CD4-positive, alpha-beta T cell treated with Interferon alpha-2 for 1 hour (primary cell): ENCODE measurements around the gene MED16.
"Not testable (repeated sequence)": the region's sequence is repeated elsewhere in the genome, so short reads cannot be mapped to it uniquely, and the experiment has no call there.

Source experiments
- DNase-seq, 2 donors: peaks; one replicate each; pipeline ENCODE4 v3.0.0-alpha.2; 2020 to 2022

The MED16 gene

DNA sequence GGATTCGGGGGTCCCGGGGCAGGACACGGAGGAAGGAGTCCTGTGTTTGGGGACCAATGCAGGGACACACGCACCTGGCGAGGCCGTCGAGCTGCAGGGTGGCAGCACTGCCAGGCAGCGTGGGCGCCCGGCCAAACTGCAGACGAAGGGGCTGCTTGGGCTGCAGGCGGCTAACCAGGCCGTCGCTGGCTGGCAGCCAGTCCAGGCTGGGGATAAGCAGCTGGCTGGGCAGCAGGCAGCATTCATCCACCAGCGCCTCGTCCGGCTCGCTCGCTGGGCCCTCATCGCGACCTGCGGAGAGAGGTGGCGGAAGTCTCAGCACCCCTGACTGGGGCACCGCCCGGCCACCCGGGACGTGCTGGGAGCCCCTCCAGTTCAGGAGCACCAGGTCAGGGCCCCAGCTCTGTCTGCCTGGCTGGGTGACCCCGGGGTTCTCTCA is 22.0 kb downstream of the MED16 start:
- no peak for DNase-seq

DNA sequence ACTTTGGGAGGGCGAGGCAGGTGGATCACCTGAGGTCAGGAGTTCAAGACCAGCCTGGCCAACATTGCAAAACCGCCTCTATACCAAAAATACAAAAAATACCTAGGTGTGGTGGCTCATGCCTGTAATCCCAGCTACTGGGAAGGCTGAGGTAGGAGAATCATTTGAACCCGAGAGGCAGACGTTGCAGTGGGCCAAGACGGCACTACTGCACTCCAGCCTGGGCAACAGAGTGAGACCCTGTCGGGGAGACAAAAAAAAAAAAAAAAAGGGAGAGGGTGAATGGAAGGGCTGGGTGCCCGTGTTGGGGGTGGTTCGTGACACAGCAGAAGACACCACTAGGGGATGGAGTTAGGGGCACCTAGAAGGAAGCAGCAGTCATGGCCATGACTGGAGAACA is 22.7 kb downstream of the MED16 start:
- no peak for DNase-seq

DNA sequence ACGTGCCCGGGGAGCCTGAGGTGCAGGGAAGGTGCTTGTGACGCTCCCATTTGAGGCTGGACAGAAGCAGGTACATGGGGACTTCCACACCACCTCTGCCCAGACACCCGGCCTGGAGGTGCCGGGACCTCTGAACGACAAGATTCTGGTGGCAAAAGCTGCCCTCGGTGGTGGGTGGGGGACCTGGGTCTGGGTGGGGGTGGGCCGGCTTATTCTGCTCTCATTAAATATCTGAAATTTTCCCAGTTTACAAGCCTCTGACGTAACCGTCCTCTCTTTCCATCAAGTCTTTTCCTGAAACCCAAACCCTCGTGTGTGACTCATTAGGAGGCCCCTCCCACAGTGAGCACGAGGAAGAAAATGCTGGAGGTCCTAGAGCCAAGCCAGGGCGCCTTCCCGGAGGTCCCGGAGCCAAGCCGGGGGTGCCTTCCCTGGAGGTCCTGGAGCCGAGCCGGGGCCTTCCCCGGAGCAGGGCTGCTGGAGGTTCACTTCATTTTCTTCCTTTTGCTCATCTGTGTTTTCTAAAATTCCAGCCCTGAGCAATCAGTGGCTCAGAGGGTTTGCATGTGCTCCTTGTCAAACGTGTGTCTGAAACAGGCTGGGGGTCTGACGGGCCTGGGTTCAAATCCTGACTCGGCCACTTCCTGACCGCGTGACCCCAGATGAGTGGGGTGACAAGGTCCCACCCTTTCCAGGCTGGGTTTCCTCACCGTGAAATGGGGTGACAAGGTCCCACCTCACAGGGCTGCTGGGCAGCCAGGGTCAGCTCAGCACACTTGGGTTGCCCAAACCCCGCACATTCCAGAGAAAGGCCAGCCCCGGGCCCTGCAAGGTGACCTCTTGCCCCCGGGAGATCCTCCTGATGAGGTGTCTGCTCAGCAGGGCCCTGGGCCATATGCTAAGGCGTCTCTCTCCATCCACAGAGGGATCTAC is 23.5 kb downstream of the MED16 start:
- DNase-seq, result no peak

DNA sequence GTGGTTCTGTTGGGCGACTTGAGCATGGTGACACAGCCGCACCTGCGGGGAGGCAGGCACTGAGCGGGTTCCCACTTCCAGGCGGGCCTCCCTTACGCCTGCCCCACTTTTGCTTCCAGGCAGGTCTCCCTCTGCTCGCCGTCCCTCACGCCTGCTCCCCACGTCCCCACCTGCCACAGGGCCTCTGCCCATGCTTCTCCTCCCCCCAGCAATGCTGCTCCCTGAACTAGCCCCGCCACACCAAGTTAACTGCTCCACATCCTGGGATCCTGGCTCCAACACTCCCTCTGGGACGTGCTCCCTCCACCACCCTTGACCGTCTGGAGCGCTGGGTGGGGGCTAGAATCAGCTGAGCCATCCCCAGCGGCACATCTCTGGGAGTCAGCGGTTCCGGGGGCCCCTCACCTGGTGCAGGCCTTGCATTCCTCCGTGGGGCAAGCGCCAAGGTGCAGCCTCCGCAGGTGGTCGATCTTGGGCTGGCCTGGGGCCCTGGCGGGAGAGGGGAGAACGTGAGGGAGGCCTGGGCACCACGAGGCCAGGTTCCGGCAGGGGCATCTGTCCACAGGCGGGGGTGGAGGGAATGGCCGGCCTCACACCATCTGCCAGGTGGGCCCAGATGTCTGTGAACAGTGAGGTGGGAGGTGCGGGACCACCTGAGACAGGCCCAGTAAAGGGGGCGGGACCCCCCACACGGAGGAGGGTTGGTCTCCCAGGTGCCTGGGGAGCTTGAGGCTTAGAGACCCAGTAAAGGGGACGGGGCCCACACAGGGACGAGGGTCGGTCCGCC is 24.3 kb downstream of the MED16 start:
- DNase-seq, result no peak

DNA sequence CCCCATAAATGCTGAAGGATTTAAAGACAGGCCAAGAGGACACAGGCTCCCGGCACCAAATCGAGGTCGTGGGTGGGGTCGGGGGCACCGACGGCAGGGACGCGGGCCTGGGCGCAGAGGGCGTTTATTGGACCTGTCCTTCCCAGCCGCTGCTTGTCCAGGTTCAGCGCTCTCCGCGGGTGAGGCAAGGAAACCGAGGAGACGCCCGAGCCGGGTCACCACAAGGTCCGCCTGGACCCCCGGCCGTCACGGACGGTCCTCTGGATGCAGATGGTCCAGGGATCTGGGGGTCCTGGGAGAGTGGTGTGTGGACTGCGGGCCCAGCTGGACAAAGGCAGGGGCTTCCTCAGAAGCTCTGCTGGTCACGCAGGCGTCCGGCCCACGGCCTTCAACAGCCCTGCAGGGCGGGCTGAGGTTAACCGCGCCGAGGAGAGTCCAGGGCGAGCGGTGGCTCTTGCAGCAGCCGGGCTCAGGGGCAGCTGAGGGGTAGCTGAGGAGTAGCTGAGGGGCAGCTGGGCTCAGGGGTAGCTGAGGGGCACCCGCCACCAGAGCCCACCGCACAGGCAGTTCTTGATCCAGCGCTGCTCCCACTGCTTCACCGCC is 25.0 kb downstream of the MED16 start:
- DNase-seq, result no peak

DNA sequence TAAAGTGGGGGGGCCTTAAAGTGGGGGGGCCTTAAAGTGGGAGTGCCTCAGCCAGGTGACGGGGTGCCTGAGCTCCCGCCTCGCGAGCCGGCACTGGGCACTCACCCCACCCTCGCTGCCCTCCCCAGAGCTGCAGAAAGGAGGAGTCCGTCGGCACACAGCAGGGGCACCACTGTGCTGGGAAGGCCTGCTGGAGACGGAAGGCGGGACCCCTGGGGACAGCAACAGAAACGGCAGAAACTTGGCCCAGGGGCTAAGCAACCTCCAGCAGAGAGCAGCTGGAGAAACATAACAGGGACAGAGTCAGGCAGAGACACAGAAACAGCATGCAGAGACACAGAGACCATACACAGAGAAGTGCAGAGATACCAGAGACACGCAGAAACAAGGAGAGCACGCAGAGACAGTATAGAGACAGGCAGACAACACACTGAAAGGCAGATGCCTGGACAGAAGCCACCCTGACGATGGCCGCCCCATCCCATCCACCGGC is 25.6 kb downstream of the MED16 start:
- DNase-seq, result no peak

DNA sequence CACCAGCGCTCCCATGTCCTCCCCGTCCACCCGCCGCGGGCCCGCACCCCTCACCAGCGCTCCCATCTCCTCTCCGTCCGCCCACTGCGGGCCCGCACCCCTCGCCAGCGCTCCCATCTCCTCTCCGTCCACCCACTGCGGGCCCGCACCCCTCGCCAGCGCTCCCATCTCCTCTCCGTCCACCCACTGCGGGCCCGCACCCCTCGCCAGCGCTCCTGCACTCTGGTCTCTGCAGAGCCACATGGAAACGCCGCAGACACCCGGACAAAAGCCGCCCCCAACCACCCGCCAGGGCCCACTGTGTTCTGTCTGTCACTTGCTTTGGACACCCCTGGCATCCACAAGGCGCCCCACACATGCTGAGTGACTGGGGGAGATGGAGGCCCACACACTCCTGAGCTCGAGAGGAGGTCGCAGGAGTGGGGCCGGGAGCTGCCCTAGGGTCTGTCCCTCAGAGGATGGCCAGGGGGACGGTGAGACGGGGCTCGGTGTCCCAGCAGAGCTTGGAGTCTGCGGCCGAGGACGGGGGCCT is 26.2 kb downstream of the MED16 start:
- DNase-seq, result no peak

DNA sequence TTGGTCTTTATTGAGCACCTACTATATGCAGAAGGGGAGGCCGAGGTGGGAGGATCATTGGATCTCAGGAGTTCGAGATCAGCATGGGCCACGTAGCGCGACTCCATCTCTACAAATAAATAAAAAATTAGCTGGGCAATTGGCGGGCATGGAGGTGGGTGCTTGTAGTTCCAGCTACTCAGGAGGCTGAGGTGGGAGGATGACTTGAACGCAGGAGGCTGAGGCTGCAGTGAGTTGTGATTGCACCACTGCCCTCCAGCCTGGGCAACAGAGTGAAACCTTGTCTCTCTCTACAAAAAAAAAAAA is 29.7 kb downstream of the MED16 start:
- DNase-seq, result no peak

DNA sequence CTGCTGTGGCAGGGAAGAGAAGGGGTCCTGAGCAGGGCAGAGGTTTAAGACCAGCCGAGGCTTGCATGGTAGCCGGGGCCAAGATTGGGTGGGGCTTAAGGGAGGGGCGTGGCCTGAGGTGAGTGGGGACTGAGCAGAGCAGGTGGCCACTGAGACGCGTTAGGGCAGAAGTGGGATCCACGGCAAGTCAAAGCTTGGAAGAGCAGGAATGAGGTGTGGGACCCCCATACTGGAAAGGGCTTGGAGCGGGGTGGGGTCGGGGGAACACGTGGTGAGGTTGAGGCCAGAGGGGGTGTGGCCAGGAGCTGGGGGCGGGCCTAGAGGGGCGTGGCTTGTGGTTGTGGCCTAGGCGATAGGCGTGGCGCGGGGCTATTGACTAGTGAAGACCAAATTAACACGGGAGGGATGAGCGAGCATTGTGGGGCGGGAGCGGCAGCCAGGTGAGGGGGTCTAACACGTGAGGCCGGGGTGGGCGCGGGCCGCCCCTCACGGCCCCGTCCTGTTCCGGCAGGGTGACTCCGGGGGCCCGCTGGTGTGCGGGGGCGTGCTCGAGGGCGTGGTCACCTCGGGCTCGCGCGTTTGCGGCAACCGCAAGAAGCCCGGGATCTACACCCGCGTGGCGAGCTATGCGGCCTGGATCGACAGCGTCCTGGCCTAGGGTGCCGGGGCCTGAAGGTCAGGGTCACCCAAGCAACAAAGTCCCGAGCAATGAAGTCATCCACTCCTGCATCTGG is 30.2 kb downstream of the MED16 start:
- DNase-seq, result peak; percentile 82 to 85

DNA sequence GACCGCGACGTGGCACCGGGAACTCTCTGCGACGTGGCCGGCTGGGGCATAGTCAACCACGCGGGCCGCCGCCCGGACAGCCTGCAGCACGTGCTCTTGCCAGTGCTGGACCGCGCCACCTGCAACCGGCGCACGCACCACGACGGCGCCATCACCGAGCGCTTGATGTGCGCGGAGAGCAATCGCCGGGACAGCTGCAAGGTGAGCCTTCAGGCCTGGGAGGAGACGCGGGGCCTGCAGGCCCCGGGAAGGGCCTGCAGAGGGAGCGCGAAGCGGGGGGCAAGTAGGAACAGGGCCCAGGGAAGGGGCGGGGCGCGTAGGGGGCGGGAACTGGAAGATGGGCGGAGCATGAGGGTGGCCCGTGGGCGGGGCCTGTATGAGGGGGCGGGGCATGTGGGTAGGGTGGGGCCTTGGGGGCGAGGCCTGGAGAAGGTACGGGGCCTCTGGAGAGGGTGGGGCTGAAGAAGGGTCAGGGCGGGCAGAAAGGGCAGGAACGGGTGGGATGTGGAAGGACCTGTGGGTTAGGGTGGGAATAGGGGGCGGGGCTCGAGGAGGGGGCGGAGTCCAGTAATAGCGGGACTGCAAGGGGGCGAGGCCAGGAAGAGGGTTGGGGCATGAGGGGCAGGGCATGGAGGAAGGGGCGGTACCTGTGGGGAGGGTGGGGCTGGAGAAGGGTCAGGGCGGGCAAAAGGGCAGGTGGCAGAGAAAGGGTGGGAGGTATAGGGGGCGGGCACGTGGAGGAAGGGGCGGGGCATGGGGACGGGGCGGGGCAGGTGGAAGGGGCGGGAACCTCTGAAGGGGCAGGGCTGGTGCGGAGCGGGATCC is 31.0 kb downstream of the MED16 start:
- DNase-seq, result peak; percentile 73 to 74

DNA sequence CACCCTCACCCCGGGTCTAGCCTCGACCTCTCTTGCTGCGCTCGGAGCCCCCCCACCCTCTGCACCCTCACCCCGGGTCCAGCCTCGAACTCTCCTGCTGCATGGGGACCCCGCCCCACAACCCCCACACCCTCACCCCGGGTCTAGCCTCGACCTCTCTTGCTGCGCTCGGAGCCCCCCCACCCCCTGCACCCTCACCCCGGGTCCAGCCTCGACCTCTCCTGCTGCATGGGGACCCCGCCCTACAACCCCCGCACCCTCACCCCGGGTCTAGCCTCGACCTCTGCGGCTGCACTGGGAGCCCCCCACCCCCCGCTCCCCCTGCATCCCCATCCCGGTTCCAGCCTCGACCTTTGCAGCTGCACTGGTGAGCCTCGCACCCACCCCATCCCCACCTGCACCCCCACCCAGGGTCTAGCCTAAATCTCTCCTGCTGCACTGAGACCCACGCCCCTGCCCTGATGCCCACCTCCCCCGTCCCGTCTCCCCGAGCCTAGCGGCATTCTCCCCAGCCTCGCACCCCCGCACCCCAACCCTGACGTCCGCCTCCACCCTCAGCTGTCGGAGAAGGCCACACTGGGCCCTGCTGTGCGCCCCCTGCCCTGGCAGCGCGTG is 31.7 kb downstream of the MED16 start:
- DNase-seq, result no peak

DNA sequence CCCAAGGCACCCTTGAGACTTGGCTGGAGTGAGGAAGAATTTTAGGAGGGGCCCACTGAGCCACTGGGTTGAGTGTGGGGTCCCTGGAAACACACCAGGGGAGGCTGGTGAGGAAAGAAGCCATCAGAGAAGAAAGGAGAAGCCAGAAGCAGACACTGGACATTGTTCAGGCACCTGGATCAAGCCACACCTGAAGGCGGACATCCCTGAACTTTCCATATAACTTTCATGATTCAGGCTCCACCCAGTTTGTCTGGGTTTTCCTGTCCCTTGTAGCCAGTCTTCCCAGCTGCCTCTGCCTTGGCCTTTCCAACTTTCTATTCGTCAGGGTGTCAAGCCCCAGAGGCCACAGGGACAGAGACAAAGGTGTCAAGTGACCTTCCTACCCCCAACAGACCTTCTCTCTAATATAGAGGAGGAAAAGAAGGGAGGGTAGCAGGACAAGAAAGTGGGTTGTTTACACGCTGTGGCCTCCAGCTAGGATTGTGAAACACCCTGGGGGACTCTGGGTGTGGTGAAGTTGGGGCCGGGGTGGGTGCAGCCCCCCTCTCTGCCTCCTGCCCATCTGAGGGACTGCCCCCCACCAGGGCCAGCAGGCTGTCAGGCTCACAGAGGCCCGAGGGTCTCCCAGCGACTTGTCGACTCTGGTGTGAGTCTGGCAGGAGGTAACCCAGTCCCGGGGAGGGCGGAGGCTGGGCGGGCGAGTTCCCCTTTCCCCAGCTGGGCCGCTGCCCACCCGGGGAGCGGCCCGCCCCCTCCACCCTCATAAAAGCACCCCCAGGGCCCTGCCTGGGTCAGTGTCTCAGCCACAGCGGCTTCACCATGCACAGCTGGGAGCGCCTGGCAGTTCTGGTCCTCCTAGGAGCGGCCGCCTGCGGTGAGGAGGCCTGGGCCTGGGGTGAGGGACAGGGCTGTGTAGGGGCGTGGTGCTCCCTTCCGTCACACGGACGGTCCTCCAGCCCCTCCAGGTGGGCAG is 33.8 kb downstream of the MED16 start, which contains the start of gene CFD:
CFD (plus strand) TSS at position 797 of the 976 bp plus-strand sequence; CDS start at position 823, 26 bp downstream.
- DNase-seq, result peak in 1 of 2 donors; percentile 56

DNA sequence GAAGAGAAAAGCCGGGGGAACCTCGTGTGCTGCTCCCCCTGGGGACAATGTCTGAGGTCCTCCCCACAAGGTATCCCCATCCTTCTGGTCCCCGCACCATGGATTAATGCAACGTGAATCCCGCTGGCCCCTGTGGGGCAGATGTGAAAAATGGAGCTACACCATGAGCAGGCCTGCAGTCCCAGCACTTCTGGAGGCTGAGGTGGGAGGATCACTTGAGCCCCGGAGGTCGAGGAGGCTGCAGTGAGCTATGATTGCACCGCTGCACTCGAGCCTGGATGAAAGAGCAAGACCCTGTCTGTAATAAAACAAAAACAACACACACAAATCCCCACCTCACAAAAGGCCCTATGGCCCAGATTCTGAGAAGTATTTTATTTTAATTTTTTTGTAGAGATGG is 34.7 kb downstream of the MED16 start:
- no peak for DNase-seq

DNA sequence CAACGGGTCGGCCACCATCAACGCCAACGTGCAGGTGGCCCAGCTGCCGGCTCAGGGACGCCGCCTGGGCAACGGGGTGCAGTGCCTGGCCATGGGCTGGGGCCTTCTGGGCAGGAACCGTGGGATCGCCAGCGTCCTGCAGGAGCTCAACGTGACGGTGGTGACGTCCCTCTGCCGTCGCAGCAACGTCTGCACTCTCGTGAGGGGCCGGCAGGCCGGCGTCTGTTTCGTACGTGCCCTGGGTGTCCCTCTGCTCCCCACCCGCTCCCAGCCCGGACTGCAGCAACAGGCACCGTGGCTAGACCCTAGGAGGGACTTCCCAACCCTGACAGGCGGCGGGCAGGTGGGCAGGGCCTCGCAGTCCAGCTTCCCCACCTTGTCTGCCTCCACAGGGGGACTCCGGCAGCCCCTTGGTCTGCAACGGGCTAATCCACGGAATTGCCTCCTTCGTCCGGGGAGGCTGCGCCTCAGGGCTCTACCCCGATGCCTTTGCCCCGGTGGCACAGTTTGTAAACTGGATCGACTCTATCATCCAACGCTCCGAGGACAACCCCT is 37.3 kb downstream of the MED16 start:
- DNase-seq, result no peak

DNA sequence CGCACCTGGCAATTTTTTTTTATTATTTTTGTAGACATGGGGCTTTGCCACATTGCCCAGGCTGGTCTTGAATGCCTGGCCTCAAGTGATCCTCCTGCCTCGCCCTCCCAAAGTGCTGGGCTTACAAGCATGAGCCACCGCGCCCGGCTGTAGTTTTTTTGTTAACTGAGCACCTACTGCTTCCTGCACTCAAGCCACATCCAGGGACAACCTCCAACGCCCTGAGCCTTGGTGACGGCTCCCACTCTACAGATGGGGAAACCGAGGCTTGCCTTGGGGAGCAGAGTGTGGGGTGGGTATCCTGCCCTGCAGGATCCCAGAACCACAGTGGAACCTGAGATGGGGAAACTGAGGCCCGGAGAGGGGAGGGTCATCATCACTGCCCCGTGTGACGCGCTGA is 37.8 kb downstream of the MED16 start:
- DNase-seq, result no peak

DNA sequence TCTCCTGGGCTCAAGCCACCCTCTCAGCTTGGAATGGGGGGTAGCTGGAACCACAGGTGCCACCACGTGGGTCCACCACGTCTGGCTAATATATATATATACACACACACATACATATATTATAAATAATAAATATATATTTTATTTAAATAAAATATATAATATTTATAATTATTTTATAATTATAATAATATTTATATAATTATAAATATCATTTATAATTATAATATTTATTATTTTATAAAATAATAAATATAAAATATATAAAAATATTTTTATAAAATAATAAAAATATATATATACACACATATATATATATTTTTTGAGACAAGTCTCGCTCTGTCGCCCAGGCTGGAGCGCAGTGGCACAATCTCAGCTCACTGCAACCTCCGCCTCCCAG is 38.4 kb downstream of the MED16 start:
- DNase-seq, result no peak

DNA sequence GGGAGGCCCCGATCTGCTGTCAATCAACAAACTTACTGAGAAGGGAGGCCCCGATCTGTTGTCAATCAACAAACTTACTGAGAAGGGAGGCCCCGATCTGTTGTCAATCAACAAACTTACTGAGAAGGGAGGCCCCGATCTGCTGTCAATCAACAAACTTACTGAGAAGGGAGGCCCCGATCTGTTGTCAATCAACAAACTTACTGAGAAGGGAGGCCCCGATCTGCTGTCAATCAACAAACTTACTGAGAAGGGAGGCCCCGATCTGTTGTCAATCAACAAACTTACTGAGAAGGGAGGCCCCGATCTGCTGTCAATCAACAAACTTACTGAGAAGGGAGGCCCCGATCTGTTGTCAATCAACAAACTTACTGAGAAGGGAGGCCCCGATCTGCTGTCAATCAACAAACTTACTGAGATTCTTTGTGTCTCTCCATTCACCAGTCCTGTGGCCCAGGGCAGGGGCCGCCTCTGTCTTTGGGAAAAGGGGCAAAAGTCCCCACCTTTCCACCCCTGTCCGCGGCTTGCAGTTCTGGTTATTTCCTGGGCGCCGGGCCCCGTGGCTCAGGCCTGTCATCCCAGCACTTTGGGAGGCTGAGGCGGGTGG is 39.3 kb downstream of the MED16 start:
- not testable (repeated sequence) for DNase-seq

DNA sequence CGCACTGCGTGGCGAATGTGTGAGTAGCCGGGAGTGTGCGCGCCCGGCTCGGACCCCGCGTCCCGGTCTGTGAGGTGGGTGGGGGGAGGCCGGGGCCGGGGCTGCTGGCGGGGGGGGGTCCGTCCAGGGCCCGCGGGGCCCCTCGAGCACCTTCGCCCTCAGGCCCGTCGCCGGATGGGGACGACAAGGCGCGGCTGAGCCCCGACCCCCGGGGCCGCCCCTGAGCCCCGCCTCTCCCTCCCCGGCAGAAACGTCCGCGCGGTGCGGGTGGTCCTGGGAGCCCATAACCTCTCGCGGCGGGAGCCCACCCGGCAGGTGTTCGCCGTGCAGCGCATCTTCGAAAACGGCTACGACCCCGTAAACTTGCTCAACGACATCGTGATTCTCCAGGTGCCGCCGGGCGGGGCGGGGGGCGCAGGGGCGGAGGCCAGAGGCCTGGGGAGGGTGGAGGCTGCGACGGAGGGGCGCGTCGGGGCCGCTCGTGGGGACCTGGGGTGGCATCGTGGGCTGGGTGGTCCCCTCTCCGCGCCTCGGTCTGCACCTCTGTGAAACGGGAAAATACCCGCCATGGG is 39.9 kb downstream of the MED16 start:
- no peak for DNase-seq
